ENCODE measurements around the gene SLC5A8.
"Not testable (repeated sequence)": the region's sequence is repeated elsewhere in the genome, so short reads cannot be mapped to it uniquely, and the experiment has no call there.

Gene SLC5A8

GRCh38 chr12:101207086-101207780, 2.8 kb downstream of the SLC5A8 start:
- Histone ChIP-seq H3K9me3 (ENCODE audit: low read length) (no peaks in the 10 kb centered on the region), H3K4me1 (ENCODE audit: insufficient read depth, low read length) (peaks cover 4% of the 10 kb centered on the region), H3K4me3 (ENCODE audit: low read length) (no peak overlapping the region), H3K27me3 (ENCODE audit: insufficient read depth, low read length) (no peaks in the 10 kb centered on the region), H3K36me3 (ENCODE audit: insufficient read depth, low read length) (no peaks in the 10 kb centered on the region), H2AFZ (ENCODE audit: low read depth, low read length) (no peak overlapping the region)

DNA sequence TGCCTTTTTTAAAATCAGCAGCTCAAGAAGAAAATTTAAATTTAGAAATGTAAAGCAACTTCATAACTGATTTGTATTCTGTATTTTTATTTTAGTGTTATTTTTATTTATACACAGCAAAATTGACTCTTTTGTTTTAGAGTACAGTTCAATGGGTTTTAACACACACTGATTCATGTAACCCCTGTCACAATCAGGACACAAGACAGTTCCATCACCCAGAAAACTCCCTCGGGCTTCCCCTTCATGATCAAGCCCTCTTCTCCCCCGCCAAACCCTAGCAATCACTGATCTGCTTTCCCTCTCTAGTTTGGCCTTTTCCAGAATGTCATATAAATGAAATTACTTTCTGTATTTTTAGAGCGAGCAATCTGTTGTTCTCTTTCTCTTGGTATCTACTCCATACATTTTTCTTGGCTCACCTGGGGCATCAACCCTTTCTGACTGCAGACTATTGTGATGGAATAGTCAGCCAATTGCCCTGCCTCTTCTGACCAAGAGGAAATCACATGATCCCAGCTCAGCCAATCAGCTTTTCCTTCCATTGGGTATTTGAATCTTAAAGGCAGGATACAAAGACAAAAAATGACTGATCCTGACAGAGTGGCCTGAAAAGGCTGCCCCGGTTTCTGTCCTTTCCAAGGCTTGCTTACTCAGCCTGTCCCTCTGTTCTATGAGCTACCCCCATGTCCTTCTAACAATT, 5.3 kb downstream of the SLC5A8 start:
- Histone ChIP-seq H3K4me1 (ENCODE audit: insufficient read depth, low read length) (peaks cover 4% of the 10 kb centered on the region), H3K36me3 (ENCODE audit: insufficient read depth, low read length) (no peaks in the 10 kb centered on the region), H3K27me3 (ENCODE audit: insufficient read depth, low read length) (no peaks in the 10 kb centered on the region), H3K4me3 (ENCODE audit: low read length) (no peak overlapping the region), H3K9me3 (ENCODE audit: low read length) (no peaks in the 10 kb centered on the region), H2AFZ (ENCODE audit: low read depth, low read length) (no peak overlapping the region)

- no peak overlapping the region for H3K4me3 ChIP-seq (ENCODE audit: low read length)
- no peak overlapping the region for H2AFZ ChIP-seq (ENCODE audit: low read depth, low read length)
These were observed 9.2 kb downstream of the SLC5A8 start for GRCh38 chr12:101200824-101201223.

DNA sequence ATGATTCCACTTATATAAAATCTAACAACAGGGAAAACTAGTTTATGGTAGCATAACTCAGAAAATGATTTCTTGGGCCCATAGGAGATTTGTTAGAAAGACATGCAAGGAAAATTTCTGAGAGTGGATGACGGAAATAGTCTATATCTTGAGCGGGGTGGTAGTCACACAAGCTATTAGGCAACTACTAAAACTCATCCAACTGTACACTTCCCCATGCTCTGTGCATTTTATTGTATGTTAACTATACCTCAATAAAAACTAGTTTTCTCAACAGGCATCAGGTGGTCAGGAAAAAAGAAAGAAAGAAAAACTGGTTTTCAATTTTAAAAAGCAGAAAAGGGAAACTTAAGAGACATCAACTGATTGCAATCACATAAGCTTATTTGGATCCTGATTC, 9.9 kb downstream of the SLC5A8 start:
- H3K36me3 ChIP-seq (ENCODE audit: insufficient read depth, low read length) = no peaks in the 10 kb centered on the region
- H2AFZ ChIP-seq (ENCODE audit: low read depth, low read length) = no peak overlapping the region
- no peaks in the 10 kb centered on the region for H3K9me3 ChIP-seq (ENCODE audit: low read length)
- no peak overlapping the region for H3K4me3 ChIP-seq (ENCODE audit: low read length)
- peaks cover 4% of the 10 kb centered on the region for H3K4me1 ChIP-seq (ENCODE audit: insufficient read depth, low read length)
- H3K27me3 ChIP-seq (ENCODE audit: insufficient read depth, low read length) = peaks cover 2% of the 10 kb centered on the region

More at GRCh38 chr12:101200824-101201223, 9.2 kb downstream of the SLC5A8 start:
- Histone ChIP-seq H3K4me1 (ENCODE audit: insufficient read depth, low read length) (peaks cover 4% of the 10 kb centered on the region), H3K9me3 (ENCODE audit: low read length) (no peaks in the 10 kb centered on the region), H3K36me3 (ENCODE audit: insufficient read depth, low read length) (no peaks in the 10 kb centered on the region), H3K27me3 (ENCODE audit: insufficient read depth, low read length) (peaks cover 2% of the 10 kb centered on the region)

DNA sequence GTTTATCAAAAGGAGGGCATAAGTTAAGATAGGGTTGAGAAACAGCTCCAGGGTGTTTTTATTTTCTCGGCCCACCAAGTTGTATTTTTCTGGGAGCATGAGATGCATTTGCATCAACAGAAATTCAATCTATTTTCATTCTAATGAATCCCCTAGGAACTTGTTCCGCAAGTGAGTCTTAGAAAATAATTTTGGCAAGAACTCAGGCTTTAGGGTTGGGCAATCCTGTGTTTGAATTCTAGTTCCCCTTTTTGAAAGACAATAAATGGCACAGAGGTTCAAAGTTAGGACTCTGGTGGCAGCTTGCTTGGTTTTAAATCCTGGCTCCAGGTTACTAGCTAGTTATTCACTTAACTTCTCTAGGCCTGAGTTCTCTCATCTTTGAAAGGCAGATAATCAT, 23.7 kb downstream of the SLC5A8 start:
- Histone ChIP-seq H3K27me3 (ENCODE audit: insufficient read depth, low read length) (no peaks in the 10 kb centered on the region), H3K36me3 (ENCODE audit: insufficient read depth, low read length) (no peaks in the 10 kb centered on the region), H3K4me1 (ENCODE audit: insufficient read depth, low read length) (no peaks in the 10 kb centered on the region), H2AFZ (ENCODE audit: low read depth, low read length) (no peak overlapping the region), H3K9me3 (ENCODE audit: low read length) (no peaks in the 10 kb centered on the region), H3K4me3 (ENCODE audit: low read length) (no peak overlapping the region)

DNA sequence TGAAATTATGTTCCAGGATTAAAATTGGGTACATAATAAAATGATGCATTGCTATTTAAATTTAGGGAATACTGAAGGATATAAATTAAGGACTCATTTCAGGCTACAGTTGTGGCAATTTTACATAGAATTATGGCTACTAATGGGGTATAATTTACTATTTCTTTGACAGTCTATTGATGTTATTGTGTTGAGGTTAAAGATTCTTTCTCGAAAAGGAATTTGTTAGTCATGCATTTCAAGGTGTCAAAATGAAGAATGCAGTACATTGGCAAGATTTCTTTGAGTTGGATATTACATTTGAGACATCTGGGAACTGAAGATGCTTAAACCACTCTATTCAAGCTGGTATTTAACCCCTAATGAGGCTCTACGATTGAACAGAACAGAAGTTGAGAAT, 28.3 kb downstream of the SLC5A8 start:
- no peaks in the 10 kb centered on the region for H3K27me3 ChIP-seq (ENCODE audit: insufficient read depth, low read length)
- H3K4me3 ChIP-seq (ENCODE audit: low read length) = no peak overlapping the region
- no peak overlapping the region for H2AFZ ChIP-seq (ENCODE audit: low read depth, low read length)
- no peaks in the 10 kb centered on the region for H3K36me3 ChIP-seq (ENCODE audit: insufficient read depth, low read length)
- H3K9me3 ChIP-seq (ENCODE audit: low read length) = no peaks in the 10 kb centered on the region
- H3K4me1 ChIP-seq (ENCODE audit: insufficient read depth, low read length) = no peaks in the 10 kb centered on the region

- Histone ChIP-seq H3K36me3 (ENCODE audit: insufficient read depth, low read length) (no peaks in the 10 kb centered on the region), H3K4me3 (ENCODE audit: low read length) (no peak overlapping the region), H2AFZ (ENCODE audit: low read depth, low read length) (no peak overlapping the region), H3K9me3 (ENCODE audit: low read length) (no peaks in the 10 kb centered on the region), H3K4me1 (ENCODE audit: insufficient read depth, low read length) (no peaks in the 10 kb centered on the region), H3K27me3 (ENCODE audit: insufficient read depth, low read length) (no peaks in the 10 kb centered on the region)
These were observed 35.5 kb downstream of the SLC5A8 start for GRCh38 chr12:101174541-101174940.

GRCh38 chr12:101173197-101173749, 36.8 kb downstream of the SLC5A8 start:
- H3K4me1 ChIP-seq (ENCODE audit: insufficient read depth, low read length) = no peaks in the 10 kb centered on the region
- H3K27me3 ChIP-seq (ENCODE audit: insufficient read depth, low read length) = no peaks in the 10 kb centered on the region
- H3K9me3 ChIP-seq (ENCODE audit: low read length) = no peaks in the 10 kb centered on the region
- no peak overlapping the region for H2AFZ ChIP-seq (ENCODE audit: low read depth, low read length)
- H3K4me3 ChIP-seq (ENCODE audit: low read length) = no peak overlapping the region
- H3K36me3 ChIP-seq (ENCODE audit: insufficient read depth, low read length) = no peaks in the 10 kb centered on the region

- H2AFZ ChIP-seq (ENCODE audit: low read depth, low read length) = no peak overlapping the region
- H3K4me3 ChIP-seq (ENCODE audit: low read length) = no peak overlapping the region
- H3K36me3 ChIP-seq (ENCODE audit: insufficient read depth, low read length) = no peaks in the 10 kb centered on the region
- H3K4me1 ChIP-seq (ENCODE audit: insufficient read depth, low read length) = no peaks in the 10 kb centered on the region
- H3K27me3 ChIP-seq (ENCODE audit: insufficient read depth, low read length) = no peaks in the 10 kb centered on the region
- no peaks in the 10 kb centered on the region for H3K9me3 ChIP-seq (ENCODE audit: low read length)
These were observed 37.7 kb downstream of the SLC5A8 start for GRCh38 chr12:101172316-101172715.

- Histone ChIP-seq H3K9me3 (ENCODE audit: low read length) (no peaks in the 10 kb centered on the region), H2AFZ (ENCODE audit: low read depth, low read length) (no peak overlapping the region), H3K4me1 (ENCODE audit: insufficient read depth, low read length) (no peaks in the 10 kb centered on the region), H3K4me3 (ENCODE audit: low read length) (no peak overlapping the region), H3K27me3 (ENCODE audit: insufficient read depth, low read length) (no peaks in the 10 kb centered on the region), H3K36me3 (ENCODE audit: insufficient read depth, low read length) (no peaks in the 10 kb centered on the region)
These were observed 42.0 kb downstream of the SLC5A8 start for GRCh38 chr12:101168001-101168400.

DNA sequence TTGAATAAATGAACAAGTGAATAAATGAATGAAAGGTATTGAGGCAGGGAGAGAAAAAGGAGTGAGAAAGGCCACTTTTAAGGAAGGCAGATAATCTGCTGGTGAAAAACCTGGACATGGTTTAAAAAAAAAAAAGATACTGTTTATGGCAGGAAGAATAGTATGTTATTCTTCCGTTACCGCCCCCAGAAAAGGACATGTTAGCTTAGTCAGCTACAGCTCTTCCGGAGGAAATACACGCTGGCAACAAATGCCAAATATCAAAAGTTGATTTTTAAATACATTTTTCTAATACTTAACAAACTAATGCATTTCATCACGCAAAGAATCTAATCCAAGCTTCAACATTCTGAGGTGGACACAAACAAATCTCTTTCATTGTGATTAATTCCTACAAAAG, 43.2 kb downstream of the SLC5A8 start:
- H3K27me3 ChIP-seq (ENCODE audit: insufficient read depth, low read length) = no peaks in the 10 kb centered on the region
- H3K9me3 ChIP-seq (ENCODE audit: low read length) = no peaks in the 10 kb centered on the region
- H3K4me3 ChIP-seq (ENCODE audit: low read length) = no peak overlapping the region
- H3K36me3 ChIP-seq (ENCODE audit: insufficient read depth, low read length) = no peaks in the 10 kb centered on the region
- H2AFZ ChIP-seq (ENCODE audit: low read depth, low read length) = no peak overlapping the region
- H3K4me1 ChIP-seq (ENCODE audit: insufficient read depth, low read length) = no peaks in the 10 kb centered on the region

GRCh38 chr12:101165319-101165718, 44.7 kb downstream of the SLC5A8 start:
- H3K4me1 ChIP-seq (ENCODE audit: insufficient read depth, low read length) = no peaks in the 10 kb centered on the region
- H3K4me3 ChIP-seq (ENCODE audit: low read length) = no peak overlapping the region
- no peak overlapping the region for H2AFZ ChIP-seq (ENCODE audit: low read depth, low read length)
- no peaks in the 10 kb centered on the region for H3K27me3 ChIP-seq (ENCODE audit: insufficient read depth, low read length)
- H3K36me3 ChIP-seq (ENCODE audit: insufficient read depth, low read length) = no peaks in the 10 kb centered on the region
- H3K9me3 ChIP-seq (ENCODE audit: low read length) = no peaks in the 10 kb centered on the region

DNA sequence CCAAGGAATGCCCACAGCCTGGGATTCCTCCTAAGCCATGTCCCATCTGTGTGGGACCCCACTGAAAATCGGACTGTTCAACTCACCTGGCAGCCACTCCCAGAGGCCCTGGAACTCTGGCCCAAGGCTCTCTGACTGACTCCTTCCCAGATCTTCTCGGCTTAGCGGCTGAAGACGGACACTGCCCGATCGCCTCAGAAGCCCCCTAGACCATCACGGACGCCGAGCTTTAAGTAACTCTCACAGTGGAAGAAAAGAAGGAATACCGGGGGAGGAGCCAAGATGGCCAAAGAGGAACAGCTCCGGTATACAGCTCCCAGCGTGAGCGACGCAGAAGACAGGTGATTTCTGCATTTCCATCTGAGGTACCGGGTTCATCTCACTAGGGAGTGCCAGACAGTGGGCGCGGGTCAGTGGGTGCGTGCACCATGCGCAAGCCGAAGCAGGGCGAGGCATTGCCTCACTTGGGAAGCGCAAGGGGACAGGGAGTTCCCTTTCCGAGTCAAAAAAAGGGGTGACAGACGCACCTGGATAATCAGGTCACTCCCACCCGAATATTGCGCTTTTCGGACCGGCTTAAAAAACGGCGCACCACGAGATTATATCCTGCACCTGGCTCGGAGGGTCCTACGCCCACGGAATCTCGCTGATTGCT, 64.1 kb downstream of the SLC5A8 start:
- H3K4me3 ChIP-seq (ENCODE audit: low read length); H3K4me1 ChIP-seq (ENCODE audit: insufficient read depth, low read length); H2AFZ ChIP-seq (ENCODE audit: low read depth, low read length); H3K27me3 ChIP-seq (ENCODE audit: insufficient read depth, low read length); H3K36me3 ChIP-seq (ENCODE audit: insufficient read depth, low read length); H3K9me3 ChIP-seq (ENCODE audit: low read length): not testable (repeated sequence)
